GM12891 (cell line): ENCODE data around the gene ITGB4.

ENCODE experiments used
- PAX5 ChIP-seq: IDR thresholded peaks from 2 replicates; pipeline ENCODE4 v1.6.1; 2011; ENCODE audit warnings: low read length, moderate library complexity, mild to moderate bottlenecking; ENCODE audit not compliant: insufficient read depth, severe bottlenecking
- POLR2A ChIP-seq: IDR thresholded peaks from 2 replicates; pipeline ENCODE4 v1.6.1; 2011; ENCODE audit warnings: low read depth, low read length, control low read depth
- POLR2AphosphoS5 ChIP-seq: IDR thresholded peaks from 2 replicates; pipeline ENCODE4 v1.6.1; 2011; ENCODE audit warnings: low read depth, low read length, control low read depth
- SPI1 ChIP-seq: IDR thresholded peaks from 2 replicates; pipeline ENCODE4 v1.6.1; 2011; ENCODE audit warnings: low read depth, low read length, control low read depth
- TAF1 ChIP-seq: IDR thresholded peaks from 2 replicates; pipeline ENCODE4 v1.6.1; 2011; ENCODE audit warnings: low read depth, low read length, control low read depth

GRCh38 chr17:75673487-75673886 lies 47.8 kb upstream of the ITGB4 start:
- TF ChIP-seq POLR2AphosphoS5: no peak
- TF ChIP-seq SPI1: no peak
- TF ChIP-seq PAX5: no peak
- TF ChIP-seq POLR2A: no peak
- TF ChIP-seq TAF1: no peak
